Upper lobe of left lung (tissue), 6 donors: Measurements from ENCODE around the gene CLSTN2. TPM values are rescaled to one million over a fixed set of nuclear protein-coding genes. Genes with fewer than 3 reads are reported as not detected.

Experiments
- ATAC-seq, 2 donors: fragments of 200-7000 bp; cut with Tn5 transposase; one replicate each; pipeline ENCODE4 v1.9.1; 2022; ENCODE audit warnings: mild to moderate bottlenecking in 2 of 2, moderate library complexity in 2 of 2; ENCODE audit not compliant: low FRiP score in 2 of 2
- DNase-seq, 2 donors: peaks; one replicate each; pipeline ENCODE4 v3.0.0-alpha.2; 2019 to 2020
- H3K27ac ChIP-seq, 4 donors: fragments of 200-600 bp; sonication (generic); one replicate each; pipeline ENCODE4 v1.5.1; 2016 to 2019
- H3K27me3 ChIP-seq, 4 donors: fragments of 200-600 bp; sonication (generic); one replicate each; pipeline ENCODE4 v1.5.1; 2017 to 2019
- H3K36me3 ChIP-seq, 4 donors: fragments of 200-600 bp; sonication (generic); one replicate each; pipeline ENCODE4 v1.5.1; 2016 to 2019
- H3K4me1 ChIP-seq, 4 donors: fragments of 200-600 bp; sonication (generic); one replicate each; pipeline ENCODE4 v1.5.1; 2018 to 2019
- H3K4me3 ChIP-seq, 4 donors: fragments of 200-600 bp; sonication (generic); one replicate each; pipeline ENCODE4 v1.5.1; 2017 to 2019; ENCODE audit warnings: mild to moderate bottlenecking in 2 of 4, moderate library complexity in 1 of 4
- H3K9me3 ChIP-seq, 4 donors: fragments of 200-600 bp; sonication (generic); one replicate each; pipeline ENCODE4 v1.5.1; 2018 to 2019
- EP300 ChIP-seq, 4 donors: sonication (generic); formaldehyde crosslinking; IDR thresholded peaks; one replicate each; pipeline ENCODE4 v1.5.1; 2017; ENCODE audit warnings: antibody characterized with exemption in 4 of 4, control low read depth in 2 of 4
- POLR2A ChIP-seq, 4 donors: fragments of 450-650 bp; IDR thresholded peaks; one replicate each; pipeline ENCODE4 v1.5.1; 2016 to 2017; ENCODE audit warnings: antibody characterized with exemption in 4 of 4, mild to moderate bottlenecking in 2 of 4
- POLR2AphosphoS5 ChIP-seq, 2 donors: sonication (generic); formaldehyde crosslinking; IDR thresholded peaks; one replicate each; pipeline ENCODE4 v1.5.1; 2017; ENCODE audit warnings: antibody characterized with exemption in 2 of 2
- WGBS, 2 donors: methylation state at CpG; one replicate each; pipeline ENCODE4 v1.1.5; 2017 to 2018; 5-methylcytosine and 5-hydroxymethylcytosine counted together
- total RNA-seq, 6 donors: library from RNA; depleted of rRNA in 4 of 6; stranded (reverse); fragments of >200 nt in 4 of 6; gene quantifications; one replicate each; pipeline versions ENCODE4 v1.1.0 to v1.2.1, GENCODE V29; 2016 to 2021
- TF ChIP-seq, protein P1 (sequence below), 6 experiments: fragments of 450-650 bp in 4 of 6; fragments of 200-600 bp in 2 of 6; sonication (generic) in 2 of 6; IDR thresholded peaks; one replicate each; pipeline ENCODE4 v1.5.1; 2016 to 2019; ENCODE audit warnings: antibody characterized with exemption in 6 of 6
- donor health status: DM: no; HTN: no; CAD: no; lungs with moderate emphysema.
- donor health status: DM: no; HTN: yes; CAD: no; lungs with severe emphysema.

Gene CLSTN2
- total RNA-seq, 6 donors from 2014 or later = 1.0 to 4.3 (median 1.6) TPM

DNA sequence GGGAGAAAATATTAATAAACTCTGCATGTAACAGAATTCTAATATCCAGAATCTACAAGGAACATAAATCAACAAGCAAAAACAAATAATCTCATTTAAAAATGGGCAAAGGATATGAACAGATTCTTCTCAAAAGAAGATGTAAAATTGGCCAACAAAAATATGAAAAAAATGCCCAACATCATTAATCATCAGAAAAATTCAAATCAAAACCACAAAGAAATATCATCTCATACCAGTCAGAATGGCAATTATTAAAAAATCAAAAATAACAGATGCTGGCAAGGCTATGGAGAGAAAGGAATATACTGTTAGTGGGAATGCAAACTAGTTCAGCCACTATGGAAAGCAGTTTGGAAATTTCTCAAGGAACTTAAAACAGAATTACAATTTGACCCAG, 592.2 kb downstream of the CLSTN2 start:
- no peaks in the 10 kb centered on the region for H3K36me3 ChIP-seq
- no peak overlapping the region for H3K4me3 ChIP-seq
- no peak overlapping the region for H3K27ac ChIP-seq
- TF ChIP-seq POLR2A (IDR thresholded peaks at IDR 0.05) (no peak), POLR2AphosphoS5 (IDR thresholded peaks at IDR 0.05) (no peak), EP300 (IDR thresholded peaks at IDR 0.05) (no peak)
- TF ChIP-seq, protein P1, sequence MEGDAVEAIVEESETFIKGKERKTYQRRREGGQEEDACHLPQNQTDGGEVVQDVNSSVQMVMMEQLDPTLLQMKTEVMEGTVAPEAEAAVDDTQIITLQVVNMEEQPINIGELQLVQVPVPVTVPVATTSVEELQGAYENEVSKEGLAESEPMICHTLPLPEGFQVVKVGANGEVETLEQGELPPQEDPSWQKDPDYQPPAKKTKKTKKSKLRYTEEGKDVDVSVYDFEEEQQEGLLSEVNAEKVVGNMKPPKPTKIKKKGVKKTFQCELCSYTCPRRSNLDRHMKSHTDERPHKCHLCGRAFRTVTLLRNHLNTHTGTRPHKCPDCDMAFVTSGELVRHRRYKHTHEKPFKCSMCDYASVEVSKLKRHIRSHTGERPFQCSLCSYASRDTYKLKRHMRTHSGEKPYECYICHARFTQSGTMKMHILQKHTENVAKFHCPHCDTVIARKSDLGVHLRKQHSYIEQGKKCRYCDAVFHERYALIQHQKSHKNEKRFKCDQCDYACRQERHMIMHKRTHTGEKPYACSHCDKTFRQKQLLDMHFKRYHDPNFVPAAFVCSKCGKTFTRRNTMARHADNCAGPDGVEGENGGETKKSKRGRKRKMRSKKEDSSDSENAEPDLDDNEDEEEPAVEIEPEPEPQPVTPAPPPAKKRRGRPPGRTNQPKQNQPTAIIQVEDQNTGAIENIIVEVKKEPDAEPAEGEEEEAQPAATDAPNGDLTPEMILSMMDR (IDR thresholded peaks at IDR 0.05) = no peak
- no peaks in the 10 kb centered on the region for H3K9me3 ChIP-seq
- DNase-seq (no peak), ATAC-seq (no peak)
- no peaks in the 10 kb centered on the region for H3K4me1 ChIP-seq
- H3K27me3 ChIP-seq = no peaks in the 10 kb centered on the region

DNA sequence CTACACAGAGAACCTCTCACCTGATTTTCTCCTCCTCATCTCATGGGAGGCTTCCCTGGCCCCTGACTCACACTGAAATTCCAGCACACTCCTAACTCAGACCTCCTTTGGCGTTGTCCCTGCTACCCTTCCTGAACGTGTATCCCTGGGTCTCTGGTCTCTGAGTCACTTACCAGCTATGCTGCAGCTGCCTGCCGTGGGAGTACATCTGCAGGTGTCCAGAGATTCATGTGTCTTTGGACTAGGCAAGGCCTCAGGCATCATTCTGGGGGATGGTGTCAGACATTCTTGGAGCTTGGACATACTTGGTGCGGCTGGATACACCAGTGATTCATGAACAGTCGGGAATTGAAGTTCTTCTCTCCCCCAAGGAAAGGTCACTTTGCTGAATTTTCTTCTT, 594.1 kb downstream of the CLSTN2 start:
- Histone ChIP-seq H3K27ac (no peak overlapping the region), H3K4me3 (no peak overlapping the region), H3K36me3 (no peaks in the 10 kb centered on the region), H3K9me3 (no peaks in the 10 kb centered on the region), H3K4me1 (no peaks in the 10 kb centered on the region), H3K27me3 (no peaks in the 10 kb centered on the region)
- WGBS, 2 donors = 64 to 84% methylated on average over 5 of the region's 5 CpGs
- DNase-seq (no peak), ATAC-seq (no peak)
- TF ChIP-seq POLR2AphosphoS5 (IDR thresholded peaks at IDR 0.05) = no peak
- TF ChIP-seq, protein P1 (IDR thresholded peaks at IDR 0.05) = no peak
- TF ChIP-seq EP300 (IDR thresholded peaks at IDR 0.05) = no peak
- no peak for TF ChIP-seq POLR2A (IDR thresholded peaks at IDR 0.05)

- Histone ChIP-seq H3K36me3 (no peaks in the 10 kb centered on the region), H3K9me3 (no peaks in the 10 kb centered on the region), H3K4me1 (no peaks in the 10 kb centered on the region), H3K27ac (no peak overlapping the region), H3K4me3 (no peak overlapping the region), H3K27me3 (no peaks in the 10 kb centered on the region)
- WGBS, 2 donors = 38 to 41% methylated on average over 1 of the region's 1 CpG
- DNase-seq (no peak), ATAC-seq (no peak)
- no peak for TF ChIP-seq POLR2A (IDR thresholded peaks at IDR 0.05)
- no peak for TF ChIP-seq EP300 (IDR thresholded peaks at IDR 0.05)
Measured at GRCh38 chr3:140529558-140529957, 594.6 kb downstream of the CLSTN2 start.

- Histone ChIP-seq H3K9me3 (no peaks in the 10 kb centered on the region), H3K4me3 (no peak overlapping the region), H3K36me3 (no peaks in the 10 kb centered on the region), H3K27me3 (no peaks in the 10 kb centered on the region), H3K27ac (no peak overlapping the region), H3K4me1 (no peaks in the 10 kb centered on the region)
- no peak for DNase-seq
- no peak for ATAC-seq
- 86 to 93% methylated on average over 2 of the region's 2 CpGs for WGBS, 2 donors
- TF ChIP-seq POLR2A (IDR thresholded peaks at IDR 0.05) = no peak
- no peak for TF ChIP-seq POLR2AphosphoS5 (IDR thresholded peaks at IDR 0.05)
- TF ChIP-seq EP300 (IDR thresholded peaks at IDR 0.05) = no peak
- TF ChIP-seq, protein P1 (IDR thresholded peaks at IDR 0.05) = no peak
Measured at GRCh38 chr3:140530131-140530530, 595.1 kb downstream of the CLSTN2 start.

DNA sequence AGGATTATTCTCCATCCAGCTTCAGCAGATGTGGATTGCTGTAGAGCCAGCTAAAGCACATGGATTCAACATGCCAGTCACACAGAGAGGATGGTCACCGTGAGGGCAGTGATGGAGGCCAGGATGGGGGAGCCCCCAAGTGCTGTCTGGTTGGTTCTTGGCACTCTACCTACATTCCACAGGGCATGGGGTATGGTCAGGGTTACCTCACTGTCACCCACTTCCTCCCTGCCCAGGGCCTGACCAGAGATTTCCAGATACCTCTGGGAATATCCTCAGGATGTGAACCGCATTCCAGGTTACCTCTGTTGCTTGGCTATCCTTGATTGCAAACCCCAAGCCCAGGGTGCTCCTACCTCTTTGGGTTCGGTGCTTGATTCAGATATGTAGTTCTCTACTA, 595.6 kb downstream of the CLSTN2 start:
- DNase-seq (no peak), ATAC-seq (peak in 1 of 2 donors; percentile 11)
- no peak for TF ChIP-seq POLR2AphosphoS5 (IDR thresholded peaks at IDR 0.05)
- no peak for TF ChIP-seq EP300 (IDR thresholded peaks at IDR 0.05)
- TF ChIP-seq, protein P1 (IDR thresholded peaks at IDR 0.05) = no peak
- no peak for TF ChIP-seq POLR2A (IDR thresholded peaks at IDR 0.05)
- Histone ChIP-seq H3K4me3 (no peak overlapping the region), H3K36me3 (no peaks in the 10 kb centered on the region), H3K27ac (no peak overlapping the region), H3K4me1 (no peaks in the 10 kb centered on the region), H3K9me3 (no peaks in the 10 kb centered on the region), H3K27me3 (no peaks in the 10 kb centered on the region)
- 77 to 93% methylated on average over 2 to 3 of the region's 3 CpGs for WGBS, 2 donors
